COR-L47 (cell line): Measurements from ENCODE around the gene AMD1.
"Not testable (repeated sequence)": the region's sequence is repeated elsewhere in the genome, so short reads cannot be mapped to it uniquely, and the experiment has no call there.

ENCODE experiments used
- DNase-seq: peaks from one replicate; lab custom pipeline; 2025; lab: John Stamatoyannopoulos, UW

AMD1 gene

DNA sequence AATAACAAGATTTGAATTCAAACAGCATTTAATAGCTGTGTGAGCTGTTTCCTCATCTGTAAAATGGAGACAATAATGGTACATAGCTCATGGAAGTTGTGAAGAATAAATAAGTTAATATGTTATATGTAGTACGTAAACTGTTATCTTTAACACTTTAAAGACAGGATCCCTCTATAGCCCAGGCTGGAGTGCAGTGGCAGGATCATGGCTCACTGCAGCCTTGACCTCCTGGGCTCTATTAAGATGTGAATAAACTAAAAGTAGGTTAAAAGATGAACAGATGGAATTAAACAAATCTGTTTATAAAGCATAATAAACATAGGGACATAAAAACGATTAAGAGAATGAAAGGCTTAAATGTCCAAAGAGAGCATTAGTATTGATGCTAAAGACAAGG, 3.0 kb downstream of the AMD1 start:
- no peak for DNase-seq

DNA sequence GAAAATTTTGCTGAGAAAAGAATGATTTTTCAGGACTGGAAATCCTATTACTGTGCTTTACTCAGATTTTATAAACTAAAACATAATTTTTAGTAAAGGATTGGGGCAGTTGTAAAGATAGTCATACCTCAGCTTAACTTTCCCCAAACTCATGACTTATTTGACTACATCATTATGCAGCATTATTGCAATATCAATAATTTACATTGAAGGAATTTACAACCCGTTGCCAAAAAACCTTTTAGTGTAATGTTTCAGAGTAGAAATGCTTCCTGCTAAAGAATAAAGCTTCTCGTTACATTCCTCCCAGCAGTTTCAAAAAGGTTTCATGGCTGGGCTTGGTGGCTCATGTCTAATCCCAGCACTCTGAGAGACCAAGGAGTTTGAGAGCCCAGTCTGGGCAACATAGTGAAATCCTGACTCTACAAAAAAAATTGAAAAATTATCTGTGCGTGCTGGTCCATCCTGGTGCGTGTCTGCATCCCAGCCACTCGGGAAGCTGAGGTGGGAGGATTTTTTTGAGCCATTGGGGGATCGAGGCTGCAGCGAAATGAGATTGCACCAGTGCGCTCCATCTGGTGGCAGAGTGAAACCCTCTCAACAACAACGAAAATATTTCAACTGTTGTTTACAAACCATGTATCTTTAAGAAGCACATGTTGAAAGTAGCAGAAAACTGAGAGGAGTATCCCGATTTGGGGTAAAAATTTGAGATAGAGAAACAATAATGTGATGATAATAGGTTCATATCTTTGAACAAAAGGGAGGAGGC, 4.4 kb downstream of the AMD1 start:
- DNase-seq = peak; percentile 5

DNA sequence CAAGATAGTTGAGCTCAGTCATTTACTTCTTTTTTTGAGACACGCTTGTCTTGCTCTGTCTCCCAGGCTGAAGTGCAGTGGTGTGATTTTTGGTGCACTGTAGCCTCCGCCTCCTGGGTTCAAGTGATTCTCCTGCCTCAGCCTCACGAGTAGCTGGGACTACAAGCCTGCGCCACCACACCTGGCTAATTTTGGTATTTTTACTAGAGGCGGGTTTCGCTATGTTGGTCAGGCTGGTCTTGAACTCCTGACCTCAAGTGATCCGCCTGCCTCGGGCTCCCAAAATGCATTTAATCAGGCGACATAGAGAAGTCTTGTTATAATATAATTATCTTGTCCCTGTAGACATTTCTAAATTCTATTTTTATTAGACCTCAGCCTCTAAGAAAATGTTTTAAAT, 6.1 kb downstream of the AMD1 start:
- no peak for DNase-seq

DNA sequence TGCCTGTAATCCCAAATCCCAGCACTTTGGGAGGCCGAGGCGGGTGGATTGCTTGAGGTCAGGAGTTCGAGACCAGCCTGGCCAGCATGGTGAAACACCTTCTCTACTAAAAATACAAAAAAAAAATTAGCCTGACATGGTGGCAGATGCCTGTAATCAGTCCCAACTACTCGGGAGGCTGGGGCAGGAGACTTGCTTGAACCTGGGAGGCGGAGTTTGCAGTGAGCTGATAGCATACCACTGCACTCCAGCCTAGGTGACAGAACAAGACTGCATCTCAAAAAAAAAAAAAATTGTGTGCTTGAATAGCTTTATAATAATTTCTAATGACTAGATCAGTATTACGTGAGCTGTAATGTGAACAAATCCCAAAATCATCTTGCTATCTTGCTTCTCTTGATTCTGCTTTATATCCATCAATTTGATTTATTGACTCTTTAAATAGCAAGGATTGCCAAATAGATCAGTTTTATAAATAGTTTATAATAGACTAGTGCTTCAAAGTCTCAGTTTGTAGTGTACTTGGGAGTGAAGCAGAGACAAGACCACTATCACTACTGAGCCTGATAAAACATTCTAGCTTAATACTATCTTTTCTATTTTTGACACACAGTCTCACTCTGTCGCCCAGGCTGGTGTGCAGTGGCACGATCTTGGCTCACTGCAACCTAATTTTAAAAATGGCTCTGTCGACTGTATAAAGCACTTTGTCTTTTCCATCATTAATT, 7.1 kb downstream of the AMD1 start:
- no peak for DNase-seq

DNA sequence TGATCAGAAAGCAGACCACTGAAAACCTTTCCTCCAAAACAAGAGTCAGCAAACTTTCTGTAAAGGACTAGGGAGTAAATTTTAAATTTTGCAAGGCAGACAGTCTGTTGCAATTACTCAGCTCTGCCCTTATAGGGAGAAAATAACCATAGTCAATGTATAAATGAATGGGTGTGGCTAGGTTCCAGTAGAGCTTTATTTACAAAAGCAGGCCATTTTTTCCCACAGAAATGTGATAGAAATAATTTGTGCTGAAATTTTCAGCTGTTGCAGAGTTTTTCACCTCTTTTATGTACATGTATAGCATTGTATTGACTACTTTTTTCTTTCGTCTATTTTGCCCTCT, 7.7 kb downstream of the AMD1 start:
- DNase-seq = no peak

DNA sequence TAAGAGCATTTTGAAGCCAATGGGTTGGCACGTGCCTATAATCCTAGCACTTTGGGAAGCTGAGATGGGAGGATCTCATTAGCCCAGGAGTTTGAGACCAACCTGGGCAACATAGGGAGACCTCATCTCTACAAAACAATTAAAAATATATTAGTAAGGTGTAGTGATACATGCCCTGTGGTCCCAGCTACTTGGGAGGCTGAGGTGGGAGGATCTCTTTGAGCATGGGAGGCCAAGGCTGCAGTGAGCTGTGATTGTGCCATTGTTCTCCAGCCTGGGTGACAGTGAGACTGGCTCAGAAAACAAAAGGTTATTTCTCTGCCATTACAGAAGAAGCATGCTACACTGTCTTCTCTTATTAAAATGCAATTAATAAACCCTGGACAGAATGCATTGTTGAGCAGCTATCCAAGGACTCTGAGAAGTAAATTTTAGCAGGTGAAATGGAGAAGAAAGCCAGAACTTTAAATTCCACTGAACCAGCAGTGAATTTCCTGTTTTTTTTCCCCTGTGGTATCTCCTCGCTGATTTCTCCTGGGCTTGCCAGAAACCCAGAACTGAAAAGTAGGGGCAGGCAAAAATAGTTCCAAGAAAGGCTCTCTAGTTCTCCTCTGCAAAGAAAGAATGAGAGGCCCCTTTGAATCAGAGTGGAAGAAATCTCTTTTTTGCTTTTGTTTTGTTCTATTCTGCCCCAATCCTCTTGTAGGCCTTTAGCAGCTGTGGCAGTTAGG, 8.4 kb downstream of the AMD1 start:
- DNase-seq = no peak

DNA sequence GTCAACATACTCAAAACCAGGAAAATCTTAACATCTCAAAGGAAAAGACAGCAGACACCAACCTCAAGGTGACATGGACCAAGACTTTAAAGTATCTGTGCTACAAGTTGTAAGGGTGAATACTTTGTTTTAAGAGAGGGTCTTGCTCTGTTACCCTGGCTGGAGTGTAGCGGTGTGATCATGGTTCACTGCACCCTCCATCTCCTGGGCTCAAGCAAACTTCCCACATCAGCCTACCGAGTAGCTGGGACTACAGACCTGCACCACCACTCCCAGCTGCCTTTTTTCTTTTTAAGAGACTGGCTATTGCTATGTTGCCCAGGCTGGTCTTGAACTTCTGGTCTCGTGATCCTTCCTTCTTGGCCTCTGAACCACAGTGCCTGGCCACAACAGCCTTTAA, 9.7 kb downstream of the AMD1 start:
- no peak for DNase-seq

DNA sequence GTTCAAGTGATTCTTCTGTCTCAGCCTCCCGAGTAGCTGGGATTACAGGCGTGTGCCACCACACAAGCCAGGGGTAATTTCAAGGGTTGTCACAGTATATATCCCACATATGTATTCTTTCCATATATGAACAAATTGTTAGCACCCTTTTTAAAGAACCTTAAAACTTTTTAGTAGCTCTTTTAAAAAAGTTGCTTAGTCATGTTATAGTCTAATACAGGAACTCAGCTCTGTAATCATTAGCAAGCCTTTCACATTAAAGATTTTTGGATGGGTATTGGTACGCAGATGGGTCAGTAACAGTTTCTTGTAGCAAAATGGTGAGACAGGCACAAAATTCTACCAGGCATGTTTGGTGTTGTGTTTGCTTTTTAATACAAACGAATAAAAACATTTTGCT, 10.9 kb downstream of the AMD1 start:
- DNase-seq = no peak

DNA sequence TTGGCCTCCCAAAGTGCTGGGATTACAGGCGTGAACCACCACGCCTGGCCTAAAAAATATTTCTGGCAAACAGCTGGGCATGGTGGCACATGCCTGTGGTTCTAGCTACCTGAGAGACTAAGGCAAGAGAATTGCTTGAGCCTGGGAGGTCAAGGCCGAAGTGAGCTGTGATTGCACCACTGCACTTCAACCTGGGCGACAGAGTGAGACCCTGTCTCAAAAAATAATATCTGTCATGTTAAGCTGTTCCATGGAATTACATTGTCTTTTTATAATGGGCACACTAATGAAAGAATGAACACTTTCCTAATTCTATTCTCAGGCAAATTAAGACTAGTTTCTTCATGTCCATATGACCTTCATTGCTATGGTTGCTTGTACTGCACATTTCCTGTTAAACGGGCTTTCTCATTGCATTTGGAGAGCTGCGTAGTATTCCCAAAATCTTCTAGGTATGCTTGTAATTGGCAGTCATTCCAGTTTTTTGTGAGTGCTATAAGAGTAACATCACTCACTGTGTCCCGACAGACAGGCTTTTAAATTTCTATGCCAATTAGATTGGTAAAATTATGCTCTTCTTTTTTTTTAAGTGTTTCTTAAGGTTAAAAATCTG, 12.1 kb downstream of the AMD1 start:
- no peak for DNase-seq

DNA sequence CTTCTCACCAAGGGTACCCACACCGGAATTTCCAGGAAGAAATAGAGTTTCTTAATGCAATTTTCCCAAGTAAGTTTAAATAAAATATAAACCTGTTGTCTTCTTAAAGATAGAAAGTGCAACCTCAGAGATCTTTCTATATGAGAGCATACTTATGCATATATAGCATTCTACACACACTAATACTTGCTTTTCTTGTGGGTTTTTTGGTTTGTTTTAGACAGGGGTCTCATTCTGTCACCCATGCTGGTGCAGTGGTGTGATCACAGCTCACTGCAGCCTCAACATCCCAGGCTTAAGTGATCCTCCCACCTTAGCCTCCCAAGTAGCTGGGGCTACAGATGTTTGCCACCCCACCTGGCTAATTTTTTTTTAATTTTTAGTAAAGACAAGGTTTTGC, 15.7 kb downstream of the AMD1 start:
- no peak for DNase-seq

DNA sequence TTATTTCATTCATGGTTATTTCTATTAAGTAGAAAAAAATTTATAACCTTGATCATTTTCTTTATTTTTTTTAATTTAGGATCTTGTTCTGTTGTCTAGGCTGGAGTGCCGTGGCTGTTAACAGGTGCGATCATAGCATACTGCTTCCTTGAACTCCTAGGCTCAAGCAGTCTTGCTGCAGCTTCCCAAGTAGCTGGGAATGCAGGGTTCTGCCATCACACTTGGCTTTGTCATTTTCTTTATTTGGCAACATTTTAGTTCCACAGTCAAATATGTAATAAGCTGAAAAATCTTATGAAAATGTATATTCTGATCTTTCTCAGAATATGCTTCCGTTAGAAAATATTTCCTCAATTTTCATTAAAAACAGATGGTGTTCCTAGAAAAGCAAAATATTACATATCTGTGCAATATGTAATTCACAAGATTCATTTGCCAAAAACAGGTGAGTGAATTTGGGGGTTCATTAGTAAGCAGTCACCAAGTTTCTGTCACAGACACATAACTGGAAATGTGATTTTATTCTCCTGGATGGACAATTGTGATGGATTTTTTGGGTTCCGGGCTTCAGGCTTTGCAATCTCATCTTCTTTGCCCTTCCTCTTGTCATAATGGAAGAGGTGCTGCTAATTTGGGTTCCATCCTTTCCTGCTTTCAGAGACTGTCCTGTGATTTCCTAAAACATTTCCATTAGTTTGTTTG, 21.5 kb downstream of the AMD1 start:
- no peak for DNase-seq

DNA sequence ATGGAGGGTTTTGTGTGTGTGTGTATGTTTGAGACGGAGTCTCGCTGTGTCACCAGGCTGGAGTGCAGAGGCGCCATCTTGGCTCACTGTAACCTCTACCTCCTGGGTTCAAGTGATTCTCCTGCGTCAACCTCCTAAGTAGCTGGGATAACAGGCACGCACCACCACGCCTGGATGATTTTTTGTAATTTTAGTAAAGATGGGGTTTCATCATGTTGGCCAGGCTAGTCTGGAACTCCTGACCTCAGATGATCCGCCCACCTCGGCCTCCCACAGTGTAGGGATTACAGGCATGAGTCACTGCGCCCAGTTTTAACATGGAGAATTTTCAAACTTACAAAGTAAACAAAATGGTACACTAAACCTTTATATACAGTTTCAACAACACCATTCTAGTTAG, 22.8 kb downstream of the AMD1 start:
- DNase-seq = no peak

DNA sequence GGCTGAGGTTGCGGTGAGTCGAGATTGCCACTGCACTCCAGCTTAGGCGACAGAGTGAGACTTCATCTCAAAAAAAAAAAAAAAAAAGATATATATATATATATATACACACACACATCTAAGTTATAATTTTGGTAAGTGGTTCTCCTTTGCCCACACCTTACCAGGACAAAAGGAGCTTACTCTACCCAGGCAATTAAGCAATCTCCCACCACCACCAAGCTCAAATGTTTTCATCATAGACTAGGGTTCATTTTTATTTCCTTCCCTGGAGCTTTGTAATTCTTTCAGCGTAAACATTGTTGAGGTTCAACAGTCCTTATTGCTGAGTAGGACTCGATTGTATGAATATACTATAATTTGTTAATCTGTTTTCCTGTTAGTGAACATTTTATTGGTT, 23.5 kb downstream of the AMD1 start:
- DNase-seq = no peak

DNA sequence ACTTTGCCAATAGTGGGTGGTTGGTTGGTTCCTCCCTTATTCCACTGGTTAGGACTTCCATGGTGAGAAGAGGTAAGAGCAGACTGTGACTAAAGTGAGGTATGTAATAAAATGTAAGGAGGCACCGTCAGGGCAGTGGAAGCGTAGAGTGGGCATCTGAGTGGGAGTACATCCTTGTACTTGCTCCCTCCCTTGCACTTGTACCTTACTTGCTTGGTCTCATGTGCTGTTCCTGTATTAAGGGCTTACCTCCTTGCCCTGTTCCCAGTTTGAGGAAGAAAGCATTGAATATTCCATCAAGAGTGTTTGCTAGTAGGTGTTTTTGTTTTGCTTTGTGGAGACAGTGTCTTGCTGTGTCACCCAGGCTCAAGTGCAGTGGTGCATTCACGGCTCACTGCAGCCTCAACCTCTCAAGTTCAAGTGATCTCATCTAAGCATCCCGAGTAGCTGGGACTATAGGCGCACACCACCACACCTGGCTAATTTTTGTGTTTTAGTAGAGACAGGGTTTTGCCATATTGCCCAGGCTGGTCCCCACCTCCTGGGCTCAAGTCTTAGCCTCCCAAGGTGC, 25.5 kb downstream of the AMD1 start:
- no peak for DNase-seq

DNA sequence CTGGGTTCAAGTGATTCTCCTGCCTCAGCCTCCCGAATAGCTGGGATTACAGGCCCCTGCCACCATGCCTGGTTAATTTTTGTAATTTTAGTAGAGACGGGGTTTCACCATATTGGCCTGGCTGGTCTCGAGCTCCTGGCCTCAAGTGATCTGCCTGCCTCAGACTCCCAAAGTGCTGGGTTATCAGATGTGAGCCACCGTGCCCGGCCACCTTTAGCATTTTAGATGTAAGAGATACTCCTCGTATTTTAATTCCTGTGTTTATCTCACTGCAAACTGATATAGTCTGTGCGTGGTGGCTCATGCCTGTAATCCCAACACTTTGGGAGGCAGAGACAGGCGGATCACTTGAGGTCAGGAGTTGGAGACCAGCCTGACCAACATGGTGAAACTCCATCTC, 27.0 kb downstream of the AMD1 start:
- DNase-seq = not testable (repeated sequence)

DNA sequence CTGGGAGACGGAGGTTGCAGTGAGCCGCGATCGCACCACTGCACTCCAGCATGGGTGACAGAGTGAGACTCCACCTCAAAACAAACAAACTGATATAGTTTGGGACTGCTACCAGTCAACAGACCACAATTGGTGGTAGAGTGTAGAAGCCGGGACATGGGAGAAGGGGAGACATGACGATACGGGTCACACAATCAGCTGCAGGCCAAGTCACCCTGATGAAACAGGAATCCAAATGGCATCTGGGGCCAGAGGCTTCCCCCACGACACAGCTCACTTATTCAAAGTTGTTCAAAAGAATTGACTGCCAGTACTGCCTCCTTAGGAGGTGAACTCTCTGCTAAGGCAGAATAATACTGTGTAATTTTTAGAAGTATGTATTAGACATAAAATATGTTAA, 27.5 kb downstream of the AMD1 start:
- DNase-seq = no peak

DNA sequence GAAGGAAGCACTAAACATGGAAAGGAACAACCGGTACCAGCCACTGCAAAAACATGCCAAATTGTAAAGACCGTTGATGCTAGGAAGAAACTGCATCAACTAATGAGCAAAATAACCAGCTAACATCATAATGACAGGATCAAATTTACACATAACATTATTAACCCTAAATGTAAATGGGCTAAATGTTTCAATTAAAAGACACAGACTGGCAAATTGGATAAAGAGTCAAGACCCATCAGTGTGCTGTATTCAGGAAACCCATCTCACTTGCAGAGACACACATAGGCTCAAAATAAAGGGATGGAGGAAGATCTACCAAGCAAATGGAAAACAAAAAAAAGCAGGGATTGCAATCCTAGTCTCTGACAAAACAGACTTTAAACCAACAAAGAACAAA, 31.7 kb downstream of the AMD1 start:
- DNase-seq = not testable (repeated sequence)

DNA sequence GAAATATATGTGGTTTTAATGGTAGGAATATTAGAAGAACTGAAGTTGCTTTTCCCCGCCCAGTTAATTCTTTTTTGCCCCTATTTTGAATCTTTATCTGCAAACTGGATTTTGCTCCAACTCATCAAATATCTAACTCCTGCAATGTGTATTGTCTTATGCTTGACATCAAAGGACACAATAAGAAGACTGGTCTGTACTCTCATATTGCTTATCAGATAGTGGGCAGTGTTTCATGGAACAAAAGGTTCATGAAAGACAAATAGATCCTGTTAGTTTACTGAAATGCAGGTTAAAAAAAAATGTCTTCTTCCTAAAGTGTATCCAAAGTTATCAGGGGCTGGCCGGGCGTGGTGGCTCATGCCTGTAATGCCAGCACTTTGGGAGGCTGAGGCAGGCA, 56.2 kb downstream of the AMD1 start:
- no peak for DNase-seq

DNA sequence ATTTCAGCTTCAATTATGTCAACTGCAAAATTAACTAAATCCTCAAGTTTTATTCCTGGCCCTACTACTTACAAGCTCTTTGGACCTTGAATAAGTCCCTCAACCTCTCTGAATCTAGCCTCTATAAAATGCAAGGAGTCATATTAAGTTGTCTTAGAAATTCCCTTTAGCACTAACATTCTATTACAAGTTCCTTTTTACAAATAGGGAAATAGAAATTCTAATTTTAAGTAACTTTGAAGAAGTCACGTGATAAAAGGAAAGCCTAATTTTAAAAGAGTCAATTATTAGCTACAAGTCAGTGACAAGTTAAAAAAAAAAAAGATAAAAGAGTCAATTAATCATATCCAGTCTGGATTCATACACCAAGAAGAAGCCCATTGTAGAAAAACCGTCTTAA, 59.3 kb downstream of the AMD1 start:
- DNase-seq = no peak

DNA sequence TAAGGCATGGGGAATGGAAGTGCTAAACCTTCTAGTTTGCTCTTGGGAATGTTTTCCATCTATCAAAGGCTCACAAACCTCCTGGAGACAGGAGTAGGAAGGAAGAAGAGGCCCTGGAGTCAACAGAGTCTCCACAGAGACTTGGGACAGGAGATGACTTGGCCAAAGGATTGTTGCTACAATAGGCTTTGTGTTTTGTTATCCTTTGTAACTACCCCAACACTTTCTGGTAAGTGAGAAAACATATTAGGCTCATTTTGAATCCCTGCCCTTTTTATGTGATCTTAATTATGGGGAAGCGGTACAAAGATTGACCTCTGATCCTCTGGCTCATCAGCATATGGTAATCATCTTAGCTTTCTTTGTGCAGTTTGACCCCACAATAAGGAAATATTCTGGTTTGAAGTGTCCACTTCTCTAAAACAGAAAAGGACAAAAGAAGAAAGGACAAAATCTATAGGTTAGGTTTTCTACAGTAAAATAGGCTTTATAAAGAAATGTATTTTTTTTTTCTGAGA, 59.9 kb downstream of the AMD1 start:
- no peak for DNase-seq

DNA sequence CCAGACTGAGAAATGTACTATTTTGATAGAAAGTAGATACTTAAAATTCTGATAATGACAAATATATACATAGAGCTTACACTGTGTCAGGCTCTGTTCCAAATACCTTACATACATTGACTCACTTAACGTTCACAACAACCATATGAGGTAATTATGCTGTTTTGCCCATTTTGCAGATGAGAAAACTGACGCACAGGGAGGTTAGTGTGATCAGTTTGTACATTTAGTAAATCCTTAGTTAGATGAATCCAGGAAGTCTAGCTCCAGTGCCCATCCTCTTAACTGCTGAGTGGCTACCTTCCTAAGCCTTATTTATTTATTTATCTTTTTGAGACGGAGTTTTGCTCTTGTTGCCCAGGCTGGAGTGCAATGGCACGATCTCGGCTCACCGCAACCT, 60.6 kb downstream of the AMD1 start:
- DNase-seq = no peak

DNA sequence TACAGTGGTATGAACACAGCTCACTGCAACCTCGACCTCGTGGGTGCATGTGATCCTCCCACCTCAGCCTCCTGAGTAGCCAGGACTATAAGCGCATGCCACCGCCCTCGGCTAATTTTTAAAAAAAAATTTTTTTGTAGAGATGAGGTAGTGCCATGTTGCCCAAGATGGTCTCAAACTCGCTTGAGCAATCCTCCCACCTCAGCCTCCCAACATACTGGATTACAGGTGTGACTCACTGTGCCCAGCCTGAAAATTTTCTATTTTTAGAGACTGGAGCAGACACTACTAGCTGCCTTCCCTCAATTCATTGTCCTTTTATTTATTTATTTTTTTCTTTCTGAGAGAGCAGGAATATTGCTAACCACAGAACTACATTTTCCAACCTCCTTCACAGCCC, 63.6 kb downstream of the AMD1 start:
- DNase-seq = no peak
